SK-N-SH (cell line): ENCODE results near the gene MINDY3. TPM values are rescaled to one million over a fixed set of nuclear protein-coding genes. Genes with fewer than 3 reads are reported as not detected.

Source experiments
- CTCF ChIA-PET: fragments of 300-600, 350-600 bp; formaldehyde crosslinking; extraction: SDS; loops from one replicate; lab custom pipeline; 2021; lab: Yijun Ruan, JAX
- POLR2A ChIA-PET: fragments of 350-600 bp; sonication (Branson Sonifier 250); formaldehyde crosslinking; extraction: SDS; loops from one replicate; lab custom pipeline; 2020; ENCODE audit warnings: antibody characterized with exemption, inconsistent platforms; lab: Yijun Ruan, JAX
- DNase-seq: peaks from one replicate; pipeline ENCODE4 v3.0.0; 2012
- H2AFZ ChIP-seq: fragments of 200-600 bp; sonication (generic); 2 replicates; pipeline ENCODE4 v1.8.1; 2016; ENCODE audit warnings: antibody characterized with exemption, mild to moderate bottlenecking, low read depth
- H3F3A ChIP-seq: fragments of 200-600 bp; sonication (generic); replicated peaks from 2 replicates; pipeline ENCODE3; 2016; ENCODE audit warnings: antibody characterized with exemption, mild to moderate bottlenecking; ENCODE audit not compliant: insufficient read depth
- H3K27ac ChIP-seq, 2 experiments: fragments of 200-500 bp in 1 of 2; fragments of 200-600 bp in 1 of 2; sonication (Bioruptor generic) in 1 of 2; sonication (generic), shearing (Covaris generic) in 1 of 2; 2 replicates each; pipeline versions ENCODE4 v1.5.1 to v1.6.1; 2014 to 2016; ENCODE audit warnings: low read depth in 2 of 2, inconsistent platforms in 1 of 2, low read length in 1 of 2, mild to moderate bottlenecking in 1 of 2, mixed read lengths in 1 of 2
- H3K27me3 ChIP-seq: fragments of 200-600 bp; sonication (generic), shearing (Covaris generic); 2 replicates; pipeline ENCODE4 v1.6.1; 2016; ENCODE audit warnings: mixed run types; ENCODE audit not compliant: insufficient read depth
- H3K36me3 ChIP-seq, 2 experiments: fragments of 200-500 bp in 1 of 2; fragments of 200-600 bp in 1 of 2; sonication (Bioruptor generic) in 1 of 2; sonication (generic) in 1 of 2; replicated peaks in 1 of 2; 2 replicates each; pipeline versions ENCODE3 to v1.5.1; 2014 to 2016; ENCODE audit warnings: low read length in 1 of 2, mild to moderate bottlenecking in 1 of 2; ENCODE audit not compliant: insufficient read depth in 2 of 2, control insufficient read depth in 1 of 2
- H3K4me1 ChIP-seq, 2 experiments: fragments of 200-500 bp in 1 of 2; fragments of 200-600 bp in 1 of 2; sonication (Bioruptor generic) in 1 of 2; sonication (generic), shearing (Covaris generic) in 1 of 2; 2 replicates each; pipeline versions ENCODE4 v1.5.1 to v1.6.1; 2014 to 2016; ENCODE audit warnings: low read depth in 1 of 2, low read length in 1 of 2, mixed run types in 1 of 2; ENCODE audit not compliant: insufficient read depth in 2 of 2, control insufficient read depth in 1 of 2
- H3K4me2 ChIP-seq: fragments of 200-600 bp; sonication (generic), shearing (Covaris generic); 2 replicates; pipeline ENCODE4 v1.6.1; 2017; ENCODE audit warnings: mixed run types
- H3K4me3 ChIP-seq, 2 experiments: fragments of 200-500 bp in 1 of 2; fragments of 200-600 bp in 1 of 2; sonication (Bioruptor generic) in 1 of 2; sonication (generic), shearing (Covaris generic) in 1 of 2; 2 replicates each; pipeline versions ENCODE4 v1.5.1 to v1.8.1; 2014 to 2016; ENCODE audit warnings: low read depth in 2 of 2, inconsistent platforms in 1 of 2, low read length in 1 of 2, mild to moderate bottlenecking in 1 of 2, mixed read lengths in 1 of 2, moderate library complexity in 1 of 2
- H3K79me2 ChIP-seq: fragments of 200-600 bp; sonication (generic); 2 replicates; pipeline ENCODE4 v1.8.1; 2017; ENCODE audit warnings: mild to moderate bottlenecking; ENCODE audit not compliant: insufficient read depth
- H3K9ac ChIP-seq: fragments of 200-600 bp; sonication (generic); 2 replicates; pipeline ENCODE4 v1.6.1; 2017; ENCODE audit warnings: mixed run types
- H3K9me2 ChIP-seq: fragments of 200-600 bp; sonication (generic); 2 replicates; pipeline ENCODE4 v1.6.1; 2017; ENCODE audit warnings: mixed run types
- H3K9me3 ChIP-seq: fragments of 200-600 bp; sonication (generic); 2 replicates; pipeline ENCODE4 v1.6.1; 2017; ENCODE audit warnings: mixed run types, mild to moderate bottlenecking, moderate library complexity
- H4K20me1 ChIP-seq: fragments of 200-600 bp; sonication (generic); 2 replicates; pipeline ENCODE4 v1.6.1; 2017; ENCODE audit warnings: mild to moderate bottlenecking, mixed run types; ENCODE audit not compliant: insufficient read depth
- ELF1 ChIP-seq: IDR thresholded peaks from 2 replicates; pipeline ENCODE4 v1.4.0; 2012
- EP300 ChIP-seq, 2 experiments: IDR thresholded peaks; 2 replicates each; pipeline versions ENCODE4 v1.4.0 to v1.6.1; 2012; ENCODE audit warnings: borderline replicate concordance in 1 of 2, low read depth in 1 of 2, low read length in 1 of 2
- EZH2phosphoT487 ChIP-seq: fragments of 200-600 bp; sonication (generic); IDR thresholded peaks from 2 replicates; pipeline ENCODE4 v1.6.1; 2017; ENCODE audit warnings: low read depth, mixed run types, mild to moderate bottlenecking, antibody characterized with exemption, moderate library complexity, borderline replicate concordance
- FOXJ3 ChIP-seq: sonication (generic); formaldehyde crosslinking; IDR thresholded peaks from 2 replicates; pipeline ENCODE4 v1.5.1; 2020; ENCODE audit warnings: mild to moderate bottlenecking, missing genetic modification reagents
- FOXM1 ChIP-seq: IDR thresholded peaks from 2 replicates; pipeline ENCODE4 v1.4.0; 2012; ENCODE audit warnings: low read depth, mild to moderate bottlenecking
- GABPA ChIP-seq: IDR thresholded peaks from 2 replicates; pipeline ENCODE4 v1.4.0; 2012; ENCODE audit warnings: low read depth, mild to moderate bottlenecking
- MAX ChIP-seq: IDR thresholded peaks from 2 replicates; pipeline ENCODE4 v1.4.0; 2012; ENCODE audit warnings: low read depth
- MEF2A ChIP-seq: IDR thresholded peaks from 2 replicates; pipeline ENCODE4 v1.4.0; 2012; ENCODE audit warnings: low read depth, borderline replicate concordance
- MXI1 ChIP-seq: IDR thresholded peaks from 2 replicates; pipeline ENCODE4 v1.6.1; 2012; ENCODE audit warnings: mild to moderate bottlenecking, low read depth, low read length, improper control_type of control experiment
- NRF1 ChIP-seq: IDR thresholded peaks from 2 replicates; pipeline ENCODE4 v1.6.1; 2012; ENCODE audit warnings: low read depth, mild to moderate bottlenecking, low read length
- RAD21 ChIP-seq: IDR thresholded peaks from 2 replicates; pipeline ENCODE4 v1.6.1; 2012; ENCODE audit warnings: mild to moderate bottlenecking, low read length
- REST ChIP-seq: IDR thresholded peaks from 2 replicates; pipeline ENCODE4 v1.6.1; 2012; ENCODE audit warnings: mild to moderate bottlenecking, low read depth, low read length, moderate library complexity
- RFX5 ChIP-seq: IDR thresholded peaks from 2 replicates; pipeline ENCODE4 v1.6.1; 2012; ENCODE audit warnings: mild to moderate bottlenecking, improper control_type of control experiment, low read length
- SIN3A ChIP-seq: IDR thresholded peaks from 2 replicates; pipeline ENCODE4 v1.6.1; 2012; ENCODE audit warnings: low read depth, mild to moderate bottlenecking, low read length, moderate library complexity, borderline replicate concordance
- SMC3 ChIP-seq: IDR thresholded peaks from 2 replicates; pipeline ENCODE4 v1.6.1; 2012; ENCODE audit warnings: low read depth, low read length, improper control_type of control experiment
- TAF1 ChIP-seq: IDR thresholded peaks from 2 replicates; pipeline ENCODE4 v1.6.1; 2012; ENCODE audit warnings: low read depth, mild to moderate bottlenecking, low read length, moderate library complexity, borderline replicate concordance
- TEAD4 ChIP-seq: IDR thresholded peaks from 2 replicates; pipeline ENCODE4 v1.4.0; 2012; ENCODE audit warnings: mild to moderate bottlenecking, borderline replicate concordance; ENCODE audit not compliant: insufficient read depth
- USF1 ChIP-seq: IDR thresholded peaks from 2 replicates; pipeline ENCODE4 v1.4.0; 2012; ENCODE audit warnings: low read depth, borderline replicate concordance
- YY1 ChIP-seq: IDR thresholded peaks from 2 replicates; pipeline ENCODE4 v1.4.0; 2012; ENCODE audit warnings: low read depth, mild to moderate bottlenecking
- WGBS: methylation state at CpG from one replicate; pipeline ENCODE4 v1.1.6; 2017; ENCODE audit warnings: low lambda C conversion rate; 5-methylcytosine and 5-hydroxymethylcytosine counted together
- polyA plus RNA-seq, 3 experiments: library from polyadenylated mRNA; depleted of rRNA; stranded (reverse); fragments of >200 nt; gene quantifications; 2 replicates each; pipeline ENCODE4 v1.2.3, GENCODE V29; 2012
- TF ChIP-seq, protein P1 (sequence below): IDR thresholded peaks from 2 replicates; pipeline ENCODE4; 2012
- TF ChIP-seq, protein P2 (sequence below): fragments of 150-350 bp; IDR thresholded peaks from 2 replicates; pipeline ENCODE4 v1.6.1; 2017; ENCODE audit warnings: antibody characterized with exemption, low read length, low read depth, borderline replicate concordance

The MINDY3 gene
- polyA plus RNA-seq, 1 of the 3 experiments (the other 2 are of a cell fraction) = 9.5 TPM

- no peak overlapping the region for H3K27ac ChIP-seq
- no peaks in the 10 kb centered on the region for H4K20me1 ChIP-seq
- no peak overlapping the region for H3K9ac ChIP-seq
- no peaks in the 10 kb centered on the region for H3K36me3 ChIP-seq
- H3K4me3 ChIP-seq = no peak overlapping the region
- H3K79me2 ChIP-seq = no peaks in the 10 kb centered on the region
- H3F3A ChIP-seq = no peaks in the 10 kb centered on the region
- H3K9me3 ChIP-seq = no peaks in the 10 kb centered on the region
- no peak for DNase-seq
- TF ChIP-seq RAD21 = no peak
- no peak for TF ChIP-seq TAF1
- TF ChIP-seq, protein P1, sequence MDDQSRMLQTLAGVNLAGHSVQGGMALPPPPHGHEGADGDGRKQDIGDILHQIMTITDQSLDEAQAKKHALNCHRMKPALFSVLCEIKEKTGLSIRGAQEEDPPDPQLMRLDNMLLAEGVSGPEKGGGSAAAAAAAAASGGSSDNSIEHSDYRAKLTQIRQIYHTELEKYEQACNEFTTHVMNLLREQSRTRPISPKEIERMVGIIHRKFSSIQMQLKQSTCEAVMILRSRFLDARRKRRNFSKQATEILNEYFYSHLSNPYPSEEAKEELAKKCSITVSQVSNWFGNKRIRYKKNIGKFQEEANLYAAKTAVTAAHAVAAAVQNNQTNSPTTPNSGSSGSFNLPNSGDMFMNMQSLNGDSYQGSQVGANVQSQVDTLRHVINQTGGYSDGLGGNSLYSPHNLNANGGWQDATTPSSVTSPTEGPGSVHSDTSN = no peak
- TF ChIP-seq REST = no peak
- no peak for TF ChIP-seq USF1
- no peak for TF ChIP-seq MXI1
- TF ChIP-seq FOXM1 = no peak
- TF ChIP-seq SIN3A = no peak
- no peak for TF ChIP-seq SMC3
- POLR2A ChIA-PET = no interaction called here
- CTCF ChIA-PET = interaction anchor here (1.1 kb wide), 1 partner anchor 283 kb away, joined by 3 read pairs; no protein-coding TSS in a partner anchor
- H3K9me2 ChIP-seq = peaks cover 3% of the 10 kb centered on the region; the same call in 1 of the 2 replicates
- H3K4me2 ChIP-seq = no peak overlapping the region
- WGBS = 4% methylated on average over 5 of the region's 5 CpGs
- no peak overlapping the region for H2AFZ ChIP-seq
- no peaks in the 10 kb centered on the region for H3K4me1 ChIP-seq
- peaks cover 8% of the 10 kb centered on the region for H3K27me3 ChIP-seq
These were observed 7.7 kb upstream of the MINDY3 start for GRCh38 chr10:15868006-15868405.

- CTCF ChIA-PET = no interaction called here
- TF ChIP-seq SMC3 (no peak), YY1 (no peak), EZH2phosphoT487 (no peak), USF1 (no peak), EP300 (IDR thresholded peaks at IDR 0.05; ENCODE audit: borderline replicate concordance in 1 of 2, low read depth in 1 of 2, low read length in 1 of 2) (no peak), RFX5 (no peak), NRF1 (no peak), TEAD4 (no peak), FOXJ3 (CRISPR knock-in tag) (no peak), GABPA (no peak), SIN3A (no peak), MAX (no peak), ELF1 (no peak), MEF2A (no peak)
- TF ChIP-seq, protein P2, sequence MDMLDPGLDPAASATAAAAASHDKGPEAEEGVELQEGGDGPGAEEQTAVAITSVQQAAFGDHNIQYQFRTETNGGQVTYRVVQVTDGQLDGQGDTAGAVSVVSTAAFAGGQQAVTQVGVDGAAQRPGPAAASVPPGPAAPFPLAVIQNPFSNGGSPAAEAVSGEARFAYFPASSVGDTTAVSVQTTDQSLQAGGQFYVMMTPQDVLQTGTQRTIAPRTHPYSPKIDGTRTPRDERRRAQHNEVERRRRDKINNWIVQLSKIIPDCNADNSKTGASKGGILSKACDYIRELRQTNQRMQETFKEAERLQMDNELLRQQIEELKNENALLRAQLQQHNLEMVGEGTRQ = no peak
These were observed 5.0 kb upstream of the MINDY3 start for GRCh38 chr10:15865304-15865703.

More at GRCh38 chr10:15865304-15865703, 5.0 kb upstream of the MINDY3 start:
- peaks cover 3% of the 10 kb centered on the region; the same call in 1 of the 2 replicates for H3K9me2 ChIP-seq
- H4K20me1 ChIP-seq = no peaks in the 10 kb centered on the region
- no peaks in the 10 kb centered on the region for H3K79me2 ChIP-seq
- H3K27ac ChIP-seq = no peak overlapping the region
- H3K9ac ChIP-seq = no peak overlapping the region
- peaks cover 8% of the 10 kb centered on the region for H3K27me3 ChIP-seq
- no peaks in the 10 kb centered on the region for H3F3A ChIP-seq
- POLR2A ChIA-PET = no interaction called here
- H2AFZ ChIP-seq = no peak overlapping the region
- no peaks in the 10 kb centered on the region for H3K9me3 ChIP-seq
- H3K4me3 ChIP-seq = no peak overlapping the region
- H3K4me2 ChIP-seq = no peak overlapping the region
- H3K36me3 ChIP-seq = no peaks in the 10 kb centered on the region
- no peak for DNase-seq
- H3K4me1 ChIP-seq = peaks cover 0 to 2% of the 10 kb centered on the region in 2 experiments; a peak in 1 of 4 replicates
- WGBS = 61% methylated on average over 7 of the region's 7 CpGs
